HG03135 (cell line): ENCODE data around the gene NDUFA3.

Source experiments
- ATAC-seq: cut with Tn5 transposase; IDR thresholded peaks from one replicate; pipeline ENCODE4 v1.9.1; 2021; ENCODE audit warnings: mild to moderate bottlenecking, moderate library complexity; ENCODE audit not compliant: unreplicated experiment

Gene NDUFA3

DNA sequence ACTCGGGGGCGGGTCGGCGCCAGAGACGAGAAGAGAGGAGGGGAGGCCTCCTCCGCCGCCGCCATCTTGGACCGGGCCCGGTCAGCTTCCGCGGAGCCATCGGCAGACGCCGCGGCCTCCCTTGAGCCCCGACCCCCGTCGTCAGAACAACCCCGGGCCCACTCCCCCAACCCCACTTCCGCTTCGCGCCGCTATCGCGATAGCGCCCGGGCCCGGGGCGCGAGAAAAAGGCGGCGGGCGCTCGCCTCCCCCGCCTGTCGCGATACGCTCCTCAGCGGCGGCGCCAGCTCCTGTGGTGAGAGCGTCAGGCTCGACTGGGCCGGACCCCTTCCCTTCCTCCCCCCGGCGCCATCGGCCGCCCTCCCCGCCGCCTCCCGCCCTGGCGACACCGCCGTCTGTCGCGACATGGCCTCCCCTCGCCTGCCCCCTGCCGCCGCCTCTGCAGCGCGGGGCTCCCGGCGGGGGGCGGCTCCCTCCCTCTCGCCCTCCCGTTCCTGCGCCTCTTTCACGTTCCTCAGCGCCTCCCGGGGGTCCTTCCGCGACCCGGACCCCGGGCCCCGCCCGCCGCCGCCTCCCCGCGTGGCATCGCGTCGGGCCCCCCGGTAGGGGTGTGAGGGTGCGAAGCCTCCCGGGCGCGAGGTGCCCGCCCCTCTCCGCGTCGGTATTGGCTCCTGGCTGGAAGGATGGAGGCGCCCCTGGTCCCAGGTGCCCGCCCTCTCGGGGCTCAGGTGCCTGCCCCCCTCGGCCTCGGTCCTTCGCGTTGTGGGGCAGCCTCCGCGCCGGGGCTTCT, 35.2 kb downstream of the NDUFA3 start, which contains the start of gene CNOT3:
Gene CNOT3, plus strand, starts transcription at position 64 of the 790 bp plus-strand sequence. CDS start 5,217 bp downstream, outside the sequence.
- ATAC-seq: no peak

GRCh38 chr19:54138489-54139256, 36.0 kb downstream of the NDUFA3 start:
- no peak for ATAC-seq

- no peak for ATAC-seq
Observed at GRCh38 chr19:54141356-54141755, 38.7 kb downstream of the NDUFA3 start.

- no peak for ATAC-seq
Observed at GRCh38 chr19:54142166-54142780, 39.6 kb downstream of the NDUFA3 start.

- no peak for ATAC-seq
Observed at GRCh38 chr19:54145541-54146158, 43.0 kb downstream of the NDUFA3 start.

GRCh38 chr19:54147676-54148075, 45.0 kb downstream of the NDUFA3 start:
- no peak for ATAC-seq

- no peak for ATAC-seq
Observed at GRCh38 chr19:54148158-54148557, 45.5 kb downstream of the NDUFA3 start.

GRCh38 chr19:54149021-54149812, 46.6 kb downstream of the NDUFA3 start:
- ATAC-seq: no peak

GRCh38 chr19:54151362-54152035, 48.8 kb downstream of the NDUFA3 start:
- ATAC-seq: no peak

- ATAC-seq: no peak
Observed at GRCh38 chr19:54152267-54152666, 49.6 kb downstream of the NDUFA3 start.

DNA sequence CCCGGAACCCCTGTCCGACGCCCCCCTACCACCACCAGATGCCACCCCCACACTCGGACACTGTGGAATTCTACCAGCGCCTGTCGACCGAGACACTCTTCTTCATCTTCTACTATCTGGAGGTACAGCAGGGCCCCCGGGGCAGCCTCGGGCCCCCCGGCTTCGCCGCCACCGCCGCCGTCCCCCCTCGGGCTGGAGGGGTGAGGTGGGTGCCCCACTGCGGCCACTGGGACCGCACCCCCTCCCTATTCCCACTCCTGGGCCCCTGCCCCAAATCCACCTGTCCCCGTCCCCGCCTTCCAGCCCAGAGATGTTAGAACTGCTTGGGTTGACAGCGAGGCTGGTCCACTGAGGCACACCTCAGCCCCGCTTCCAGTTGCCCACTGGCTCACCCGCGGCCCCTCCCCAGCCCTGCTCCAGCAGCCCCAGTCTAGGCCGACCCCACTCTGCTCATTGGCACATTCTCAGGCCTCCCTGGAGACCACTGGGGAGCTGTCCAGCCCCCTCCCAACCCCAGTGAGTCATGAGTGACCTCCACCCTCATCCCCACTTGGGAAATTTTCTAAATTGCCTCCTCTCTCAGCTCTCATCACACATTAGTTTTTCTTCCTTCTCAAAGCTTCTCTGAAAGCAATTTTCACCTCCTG, 50.3 kb downstream of the NDUFA3 start:
- no peak for ATAC-seq

- no peak for ATAC-seq
Observed at GRCh38 chr19:54153731-54154326, 51.2 kb downstream of the NDUFA3 start.

DNA sequence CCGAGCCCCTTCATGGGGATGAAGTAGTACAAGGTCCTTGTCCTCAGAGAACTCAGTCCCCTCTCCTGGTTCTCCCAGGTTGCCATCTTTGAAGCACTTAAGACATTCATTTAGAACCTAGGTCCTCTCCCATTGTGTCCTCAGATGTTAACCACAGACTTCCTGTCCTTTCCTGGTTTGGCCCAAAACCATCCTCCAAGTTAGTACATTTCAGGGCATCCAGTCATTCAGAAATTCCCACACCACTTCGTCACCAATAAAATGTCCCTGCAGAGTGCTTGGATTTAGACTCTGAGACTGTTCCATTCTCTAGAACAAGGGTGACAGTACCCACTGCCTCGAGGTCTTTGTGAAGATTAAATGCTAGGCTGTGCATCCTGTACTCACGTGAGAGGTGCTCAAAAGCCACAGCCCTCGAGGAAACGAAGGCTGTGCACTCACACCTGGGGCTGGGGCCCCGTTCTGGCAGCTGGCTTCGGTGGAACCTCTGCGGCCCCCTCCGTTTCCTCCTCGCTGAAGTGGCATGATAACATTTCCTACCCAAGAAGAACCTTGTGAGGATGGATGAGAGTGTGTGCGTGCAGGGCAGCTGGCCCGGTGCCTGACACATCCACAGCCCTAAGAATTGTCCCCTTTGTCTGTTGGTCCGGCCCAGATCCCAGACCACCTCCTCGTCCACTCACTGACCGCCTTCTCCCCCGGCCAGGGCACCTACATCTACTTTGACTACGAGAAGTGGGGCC, 52.1 kb downstream of the NDUFA3 start:
- no peak for ATAC-seq

GRCh38 chr19:54155694-54156093, 53.0 kb downstream of the NDUFA3 start:
- ATAC-seq: no peak

DNA sequence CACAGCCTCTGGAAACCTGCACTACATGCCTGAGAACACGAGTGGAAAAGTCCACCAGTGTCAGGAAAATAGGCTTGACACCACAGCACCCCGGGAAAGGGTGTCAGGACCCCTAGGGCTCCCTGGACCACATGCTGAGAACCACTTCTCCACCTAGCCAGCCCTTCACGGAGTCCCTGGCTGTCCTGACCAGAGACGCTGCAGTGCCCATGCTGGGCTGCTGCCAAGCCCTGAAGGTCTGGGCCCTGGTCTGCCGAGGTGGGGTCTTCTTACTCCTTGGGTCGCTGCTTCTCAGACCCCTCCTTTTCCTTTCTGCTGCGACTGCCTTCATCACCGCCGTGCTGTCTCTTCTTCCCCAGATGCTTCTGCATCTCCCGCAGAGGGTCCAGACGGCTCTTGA, 53.8 kb downstream of the NDUFA3 start:
- no peak for ATAC-seq

GRCh38 chr19:54156953-54157352, 54.3 kb downstream of the NDUFA3 start:
- no peak for ATAC-seq
